Caki2 (cell line): ENCODE measurements around the gene THAP4. TPM values are rescaled to one million over a fixed set of nuclear protein-coding genes. Genes with fewer than 3 reads are reported as not detected.
A peak's percentile ranks its signal among the peaks of the same experiment; 100 is the strongest.

Experiments
- DNase-seq: peaks from one replicate; pipeline ENCODE4 v3.0.0-alpha.2; 2015; ENCODE audit warnings: low read depth
- in situ Hi-C: cut with HindIII; loops from 2 replicates; pipeline ENCODE4 v1.10.0; 2016; ENCODE audit warnings: low sequenced_read_pairs, low pct_unique_long_range_greater_than_20kb, mixed read lengths
- total RNA-seq: library from RNA; depleted of rRNA; stranded (reverse); fragments of >200 nt; shearing (Covaris generic); gene quantifications from 2 replicates; pipeline ENCODE4 v1.2.3, GENCODE V29; 2014; ENCODE audit warnings: low replicate concordance; rRNA removed

The THAP4 gene
- total RNA-seq, 1 experiment from 2014 or later, result 87.0 TPM

- in situ Hi-C loops, result no loop called here
- DNase-seq, result no peak
Observed at GRCh38 chr2:241545523-241546473, 91.2 kb downstream of the THAP4 start.

DNA sequence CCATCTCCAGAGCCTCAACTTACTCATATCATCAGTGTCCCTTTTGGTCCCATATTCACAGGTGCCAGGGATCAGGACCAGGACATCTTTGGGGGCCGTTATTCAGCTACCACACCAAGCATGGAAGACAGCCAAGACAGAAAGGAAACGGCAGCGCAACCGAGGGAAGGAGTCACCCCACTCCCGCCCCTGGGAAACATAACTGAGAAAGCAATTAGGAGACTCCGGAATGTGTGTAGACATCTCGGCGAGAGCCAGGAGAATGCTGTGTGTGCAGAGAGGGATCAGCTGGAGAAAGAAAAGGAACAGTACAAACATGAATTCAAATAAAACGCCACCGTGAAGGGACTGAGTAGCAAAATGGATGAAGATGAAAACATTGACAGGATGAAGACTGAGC lies 91.9 kb downstream of the THAP4 start:
- in situ Hi-C loops, result no loop called here
- no peak for DNase-seq

GRCh38 chr2:241542278-241542605 lies 94.7 kb downstream of the THAP4 start:
- DNase-seq, result no peak
- in situ Hi-C loops, result no loop called here

DNA sequence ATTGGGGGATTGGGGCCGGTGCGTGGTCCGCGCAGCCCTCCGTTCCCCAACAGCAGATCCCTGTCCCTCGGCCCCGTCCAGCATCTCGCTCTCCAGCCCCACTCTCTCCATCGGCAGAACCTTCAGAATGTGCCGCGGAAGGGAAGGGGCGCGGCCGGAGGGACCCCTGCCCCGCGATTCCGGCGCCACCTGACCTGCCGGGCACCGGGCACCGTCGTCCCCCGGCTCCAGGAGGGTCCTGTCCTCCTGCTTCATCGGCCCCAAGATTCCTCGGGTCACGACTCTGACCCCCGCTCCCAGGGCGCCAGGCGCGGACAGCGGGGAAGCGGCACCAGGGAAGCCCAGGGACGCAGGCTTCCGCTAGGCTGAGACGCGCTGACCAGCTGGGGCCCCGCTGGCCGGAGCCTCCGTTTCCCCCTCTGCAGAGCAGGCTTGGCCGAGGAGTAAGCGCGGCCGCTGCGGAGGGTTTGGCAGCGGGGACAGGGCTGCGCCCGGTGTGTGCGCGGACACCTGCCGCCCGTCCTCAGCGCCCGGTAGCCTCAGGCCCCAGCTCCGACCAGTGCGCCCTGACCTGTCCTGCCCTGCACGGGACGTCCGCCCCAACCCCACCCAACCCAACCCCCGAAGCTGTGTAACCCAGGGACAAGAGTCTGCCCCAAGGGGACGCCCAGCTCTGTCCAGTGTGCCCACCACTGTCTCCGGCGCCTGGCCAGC lies 95.2 kb downstream of the THAP4 start:
- in situ Hi-C loops, result no loop called here
- DNase-seq, result no peak

DNA sequence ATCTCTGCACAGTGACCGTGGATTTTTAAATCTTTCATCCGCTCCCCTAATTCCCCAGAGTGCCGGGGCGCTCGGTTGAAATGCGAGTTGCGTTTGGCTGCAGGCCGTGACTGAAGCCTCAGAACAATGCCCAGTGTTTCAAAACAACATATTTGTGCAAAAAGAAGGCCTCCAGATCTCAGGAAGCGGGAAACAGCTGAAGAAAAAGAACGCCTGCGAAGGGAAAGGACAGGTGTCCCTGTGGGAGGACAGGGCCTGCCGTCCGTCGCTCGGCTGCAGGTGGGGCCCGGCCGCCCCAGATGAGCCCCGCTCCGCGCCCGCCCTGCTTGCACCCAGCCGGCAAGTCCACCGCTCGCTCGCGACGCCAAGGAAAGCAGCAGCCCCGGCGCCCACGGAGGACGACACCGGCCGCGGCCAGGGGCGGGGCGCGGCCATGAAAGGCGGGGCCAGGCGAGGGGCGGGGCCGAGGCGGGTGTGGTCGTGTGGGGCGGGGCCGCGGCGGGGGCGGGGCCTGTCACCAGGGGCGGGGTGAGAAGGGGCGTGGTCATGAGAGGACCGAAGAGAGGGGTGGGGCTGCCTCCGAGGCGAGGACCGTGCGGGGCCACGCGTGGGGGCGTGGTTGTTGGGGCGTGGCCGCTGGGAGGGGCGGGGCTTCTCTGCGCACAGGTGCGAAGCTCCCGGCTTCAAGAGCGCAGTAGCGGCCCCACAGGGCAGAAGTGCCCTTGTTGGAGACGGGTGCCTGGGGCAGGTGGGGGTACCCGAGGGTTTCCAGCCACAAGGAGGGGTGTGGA lies 96.0 kb downstream of the THAP4 start:
- peak; percentile 39 for DNase-seq
- in situ Hi-C loops, result no loop called here

DNA sequence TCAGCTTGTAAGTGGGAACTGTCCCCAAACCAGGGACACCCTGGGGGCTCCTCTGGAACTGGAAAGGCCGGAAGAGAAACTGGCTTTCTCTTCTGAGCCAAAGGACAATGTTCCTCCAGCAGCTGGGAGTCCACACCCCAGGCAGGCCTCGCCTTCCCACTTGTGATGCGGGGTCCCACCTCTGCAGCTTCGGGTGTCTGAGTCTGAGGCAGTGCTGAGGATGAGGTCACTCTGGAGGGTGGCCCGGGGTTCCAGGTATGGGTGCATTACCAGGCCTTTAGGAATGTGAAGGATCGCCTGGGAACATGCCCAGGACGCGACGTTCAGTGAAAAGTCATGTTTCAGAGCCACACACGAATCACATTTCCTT lies 96.6 kb downstream of the THAP4 start:
- no peak for DNase-seq
- in situ Hi-C loops, result no loop called here

DNA sequence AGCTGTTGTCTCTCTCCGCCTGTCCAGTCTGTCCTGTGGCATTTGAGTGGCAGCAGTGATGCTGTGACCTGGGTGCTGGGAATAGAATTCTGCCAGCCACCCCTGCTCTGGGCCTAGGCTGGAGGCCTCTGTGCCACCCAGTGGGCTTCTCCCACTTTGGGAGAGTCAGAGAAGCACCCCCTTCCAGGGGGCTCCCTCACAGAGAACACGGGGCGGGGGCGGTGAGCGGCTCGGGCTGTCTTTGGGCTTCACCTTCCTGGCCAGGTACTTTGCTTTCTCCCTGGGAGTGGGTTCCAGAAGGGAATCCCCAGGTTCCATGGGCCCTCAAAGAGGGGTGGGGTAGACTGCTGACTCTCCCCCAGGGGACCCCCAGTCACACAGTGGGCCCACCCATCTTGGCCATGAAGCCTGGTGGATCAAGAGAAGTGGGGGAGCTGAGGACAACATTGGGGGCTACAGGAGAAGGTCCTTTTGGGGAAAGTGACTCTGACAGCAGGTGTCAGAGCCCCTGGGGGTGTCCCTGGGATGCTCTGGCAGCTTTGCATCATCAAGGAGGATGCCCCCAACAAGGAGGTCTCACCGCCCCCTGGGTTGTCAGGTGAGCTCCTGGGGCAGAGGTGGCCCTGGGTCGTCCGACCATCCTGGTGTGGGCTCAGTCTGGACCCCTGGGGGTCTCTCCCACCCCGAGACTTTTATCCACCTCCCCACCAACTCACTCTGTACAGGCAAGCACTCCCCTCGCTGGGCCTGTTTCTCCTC lies 97.2 kb downstream of the THAP4 start:
- in situ Hi-C loops, result no loop called here
- no peak for DNase-seq

DNA sequence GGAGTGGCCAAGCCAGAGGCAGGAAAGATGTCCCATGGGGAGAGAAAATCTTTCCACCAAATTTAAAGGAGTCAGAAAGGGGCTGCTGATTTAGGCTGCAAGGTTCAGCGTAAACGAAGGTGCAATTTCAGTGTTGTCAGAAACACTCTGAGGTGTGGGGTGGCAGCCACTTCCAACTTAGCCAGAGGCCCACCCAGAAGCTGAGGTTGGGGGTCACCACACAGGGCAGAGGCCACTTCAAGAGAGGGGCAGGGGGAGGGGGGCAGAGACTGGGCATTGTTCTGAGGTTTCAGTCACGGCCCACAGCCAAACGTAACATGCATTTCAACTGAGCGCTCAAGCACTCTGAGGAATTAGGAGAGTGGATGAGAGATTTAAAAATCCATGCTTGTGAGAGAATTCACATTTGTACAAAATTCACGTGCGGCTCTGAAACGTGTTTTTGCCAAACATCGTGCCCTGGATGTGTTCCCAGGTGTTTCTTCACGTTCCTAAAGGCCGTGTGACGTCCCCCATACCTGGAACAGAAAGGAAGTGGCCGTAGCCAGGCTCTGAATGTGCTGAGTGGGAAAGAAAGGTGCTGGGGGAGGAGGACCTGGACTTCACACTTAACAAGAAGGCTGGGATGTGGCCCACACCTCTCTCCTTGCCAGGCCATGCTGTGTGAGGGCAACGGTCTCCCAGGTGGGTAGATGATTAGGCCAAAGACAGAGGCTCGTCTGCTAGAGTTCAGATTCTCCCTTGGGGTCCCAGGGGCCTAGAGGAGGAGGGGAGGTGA lies 97.9 kb downstream of the THAP4 start:
- in situ Hi-C loops, result no loop called here
- DNase-seq, result no peak

DNA sequence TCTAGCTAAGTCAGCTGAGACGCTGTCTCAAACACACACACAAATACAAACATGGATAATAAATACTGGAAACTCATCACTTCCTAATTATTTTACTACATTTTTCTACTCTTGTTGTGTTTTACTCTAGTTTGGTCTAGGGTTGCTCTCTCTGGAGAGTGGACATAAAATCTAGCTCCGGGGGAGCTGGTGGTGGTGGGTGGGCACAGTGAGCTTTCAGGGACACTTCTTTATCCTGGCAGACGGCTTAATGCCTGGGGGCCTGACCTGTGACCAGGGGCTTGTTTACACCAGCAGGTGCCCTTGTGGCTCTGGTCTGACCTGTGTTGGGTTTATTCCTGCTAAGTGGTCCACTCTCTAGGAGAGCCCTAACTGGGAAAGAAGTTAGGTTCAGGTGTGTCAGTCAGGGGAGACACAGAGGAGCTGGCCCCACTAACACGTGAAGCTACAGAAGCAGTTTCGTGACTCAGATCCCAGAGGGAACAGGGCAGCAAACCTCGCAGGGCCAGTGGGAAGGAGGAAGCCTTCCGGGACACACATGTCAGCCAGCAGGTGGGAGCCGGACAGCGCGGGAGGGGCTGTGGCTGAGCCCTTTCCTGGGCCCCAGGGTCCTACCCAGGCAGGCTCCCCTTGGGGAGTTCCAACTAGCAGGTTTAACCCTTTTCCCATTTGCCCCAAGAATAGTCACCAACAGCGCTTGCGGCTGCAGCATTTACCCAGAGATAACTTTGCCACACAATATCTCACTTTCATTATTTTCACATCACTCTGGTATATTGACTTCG lies 100.9 kb downstream of the THAP4 start:
- in situ Hi-C loops, result no loop called here

DNA sequence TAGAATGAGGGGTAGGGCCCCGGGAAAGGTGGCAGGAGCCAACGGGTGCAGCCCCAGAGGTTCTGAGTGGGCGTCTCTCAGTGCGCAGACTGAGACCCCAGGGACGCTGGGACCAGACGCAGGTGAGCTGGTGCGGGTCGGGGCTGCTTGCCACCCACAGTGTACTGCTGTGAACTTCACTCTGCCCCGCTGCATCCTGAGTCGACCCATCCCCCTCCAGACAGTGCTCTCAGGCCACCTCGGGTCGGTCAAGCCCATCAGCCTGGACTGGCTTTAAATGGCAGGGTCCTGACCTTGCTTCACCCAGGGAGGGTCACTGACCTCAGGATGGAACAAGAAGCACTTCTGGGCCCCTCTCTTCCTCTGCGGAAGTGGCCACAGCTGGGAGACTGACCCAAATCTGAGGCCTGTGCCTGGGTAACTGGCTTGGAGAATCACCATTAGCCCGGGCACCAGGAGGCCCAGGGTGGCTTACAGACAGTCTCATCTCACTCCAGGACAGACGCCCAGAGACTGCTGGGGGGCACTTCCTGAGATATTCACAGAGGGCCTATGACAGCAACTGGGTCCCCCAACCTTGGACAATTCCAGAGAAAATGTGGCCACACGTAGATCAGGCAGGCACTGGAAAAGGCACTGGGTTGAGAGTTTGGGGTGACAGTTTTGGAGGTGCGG lies 102.1 kb downstream of the THAP4 start:
- in situ Hi-C loops, result no loop called here

More for the DNA sequence above, 100.9 kb downstream of the THAP4 start:
- DNase-seq, result no peak

More for the DNA sequence above, 102.1 kb downstream of the THAP4 start:
- DNase-seq, result no peak

Other genes with a start within 250 kb of the THAP4 start
- 196 and 270 TPM in 2 replicates for gene STK25, start 128.6 kb downstream of the THAP4 start, total RNA-seq
- gene BOK, start 78.4 kb downstream of the THAP4 start, total RNA-seq, result 41.1 and 48.1 TPM in 2 replicates
- gene ATG4B, start 535 bp upstream of the THAP4 start, total RNA-seq, result 68.3 and 77.2 TPM in 2 replicates
- gene DTYMK, start 49.7 kb upstream of the THAP4 start, total RNA-seq, result 93.0 and 140 TPM in 2 replicates
- 31.9 and 41.0 TPM in 2 replicates for gene ING5, start 64.9 kb upstream of the THAP4 start, total RNA-seq
- 14.0 and 14.2 TPM in 2 replicates for gene D2HGDH, start 97.5 kb upstream of the THAP4 start, total RNA-seq
- gene GAL3ST2, start 139.7 kb upstream of the THAP4 start, total RNA-seq, result not detected in 2 replicates
- gene NEU4, start 172.0 kb upstream of the THAP4 start, total RNA-seq, result 0.24 and 5.9 TPM in 2 replicates
- gene PDCD1, start 221.7 kb upstream of the THAP4 start, total RNA-seq, result not detected in 2 replicates
- gene RTP5, start 232.6 kb upstream of the THAP4 start, total RNA-seq, result not detected in 2 replicates